H9 (cell line): Measurements from ENCODE around the gene MRPL44. TPM values are rescaled to one million over a fixed set of nuclear protein-coding genes. Genes with fewer than 3 reads are reported as not detected.

Source experiments
- DNase-seq: peaks from one replicate; pipeline ENCODE4 v3.0.0-alpha.2; 2017
- H2AFZ ChIP-seq: one replicate; pipeline ENCODE4 v1.6.1; 2013; ENCODE audit warnings: mild to moderate bottlenecking, low read length, control low read depth, moderate library complexity
- H2AK5ac ChIP-seq: 2 replicates; pipeline ENCODE4 v1.6.1; 2013; ENCODE audit warnings: low read length, control low read depth, mixed read lengths; ENCODE audit not compliant: insufficient read length
- H2BK120ac ChIP-seq: one replicate; pipeline ENCODE4 v1.6.1; 2013; ENCODE audit warnings: low read depth, mild to moderate bottlenecking, low read length, control low read depth, inconsistent platforms; ENCODE audit not compliant: poor library complexity, severe bottlenecking
- H2BK12ac ChIP-seq: 2 replicates; pipeline ENCODE4 v1.6.1; 2013; ENCODE audit warnings: low read length, control low read depth, mixed read lengths, low read depth; ENCODE audit not compliant: insufficient read length
- H2BK15ac ChIP-seq: 2 replicates; pipeline ENCODE4 v1.6.1; 2013; ENCODE audit warnings: low read depth, low read length, control low read depth
- H2BK20ac ChIP-seq: one replicate; pipeline ENCODE4 v1.6.1; 2013; ENCODE audit warnings: low read depth, mild to moderate bottlenecking, low read length, control low read depth, inconsistent platforms; ENCODE audit not compliant: poor library complexity, severe bottlenecking
- H2BK5ac ChIP-seq: 2 replicates; pipeline ENCODE4 v1.6.1; 2013; ENCODE audit warnings: low read length, control low read depth, mixed read lengths; ENCODE audit not compliant: insufficient read length
- H3K14ac ChIP-seq: 2 replicates; pipeline ENCODE4 v1.6.1; 2013; ENCODE audit warnings: low read length, control low read depth; ENCODE audit not compliant: insufficient read depth
- H3K18ac ChIP-seq: 2 replicates; pipeline ENCODE4 v1.6.1; 2013; ENCODE audit warnings: low read depth, mild to moderate bottlenecking, mixed read lengths, low read length, control low read depth; ENCODE audit not compliant: insufficient read length
- H3K23ac ChIP-seq: 2 replicates; pipeline ENCODE4 v1.6.1; 2013; ENCODE audit warnings: low read length, control low read depth, mixed read lengths, low read depth; ENCODE audit not compliant: insufficient read length
- H3K23me2 ChIP-seq: 2 replicates; pipeline ENCODE4 v1.6.1; 2013; ENCODE audit warnings: low read depth, mild to moderate bottlenecking, mixed read lengths, low read length, control low read depth; ENCODE audit not compliant: insufficient read length, poor library complexity, severe bottlenecking
- H3K27ac ChIP-seq: 2 replicates; pipeline ENCODE4 v1.5.1; 2013; ENCODE audit warnings: low read length, control low read depth, mixed read lengths, low read depth; ENCODE audit not compliant: insufficient read length
- H3K27me3 ChIP-seq: 2 replicates; pipeline ENCODE4 v1.6.1; 2013; ENCODE audit warnings: low read length, control low read depth, inconsistent platforms; ENCODE audit not compliant: insufficient read depth
- H3K4ac ChIP-seq: 2 replicates; pipeline ENCODE4 v1.6.1; 2013; ENCODE audit warnings: low read depth, mild to moderate bottlenecking, control low read depth, inconsistent platforms, low read length, moderate library complexity
- H3K4me1 ChIP-seq: 2 replicates; pipeline ENCODE4 v1.6.1; 2013; ENCODE audit warnings: low read length, control low read depth, inconsistent platforms; ENCODE audit not compliant: insufficient read depth
- H3K4me2 ChIP-seq: 2 replicates; pipeline ENCODE4 v1.6.1; 2013; ENCODE audit warnings: low read length, control low read depth, mixed read lengths; ENCODE audit not compliant: insufficient read length, insufficient read depth
- H3K56ac ChIP-seq: 2 replicates; pipeline ENCODE4 v1.6.1; 2013; ENCODE audit warnings: low read depth, mild to moderate bottlenecking, mixed read lengths, low read length, control low read depth; ENCODE audit not compliant: insufficient read length
- H3K79me1 ChIP-seq: 2 replicates; pipeline ENCODE4 v1.6.1; 2013; ENCODE audit warnings: low read depth, mild to moderate bottlenecking, moderate library complexity, low read length, control low read depth, inconsistent platforms; ENCODE audit not compliant: insufficient read depth, poor library complexity, severe bottlenecking
- H3K79me2 ChIP-seq: 2 replicates; pipeline ENCODE4 v1.6.1; 2013; ENCODE audit warnings: low read length, control low read depth, inconsistent platforms; ENCODE audit not compliant: insufficient read depth
- H3K9ac ChIP-seq: 2 replicates; pipeline ENCODE4 v1.6.1; 2013; ENCODE audit warnings: low read length, control low read depth, mixed read lengths; ENCODE audit not compliant: insufficient read length; ENCODE audit errors: extremely low read depth
- H3K9me3 ChIP-seq: one replicate; pipeline ENCODE4 v1.6.1; 2013; ENCODE audit warnings: low read depth, low read length, inconsistent platforms; ENCODE audit not compliant: control insufficient read depth
- H3T11ph ChIP-seq: one replicate; pipeline ENCODE4 v1.6.1; 2013; ENCODE audit warnings: mild to moderate bottlenecking, low read length, control low read depth, inconsistent platforms
- H4K20me1 ChIP-seq: one replicate; pipeline ENCODE4 v1.6.1; 2013; ENCODE audit not compliant: control insufficient read depth, insufficient read length, insufficient read depth
- H4K5ac ChIP-seq: 2 replicates; pipeline ENCODE4 v1.6.1; 2013; ENCODE audit warnings: low read depth, mild to moderate bottlenecking, mixed read lengths, low read length, control low read depth; ENCODE audit not compliant: insufficient read length
- H4K8ac ChIP-seq: replicated peaks from 2 replicates; pipeline ENCODE4 v1.6.1; 2013; ENCODE audit warnings: low read length, control low read depth, mixed read lengths, low read depth; ENCODE audit not compliant: insufficient read length
- H4K91ac ChIP-seq: 2 replicates; pipeline ENCODE4 v1.6.1; 2013; ENCODE audit warnings: low read depth, mild to moderate bottlenecking, moderate library complexity, mixed read lengths, low read length, control low read depth; ENCODE audit not compliant: insufficient read length
- H3K27ac Mint-ChIP-seq, 3 experiments: 2 replicates in 2 of 3; 3 replicates in 1 of 3; pipeline ENCODE4 v1.8.0; 2020 to 2021; ENCODE audit warnings: mixed read lengths in 3 of 3, mild to moderate bottlenecking in 1 of 3, moderate library complexity in 1 of 3
- H3K27me3 Mint-ChIP-seq: 2 replicates; pipeline ENCODE4 v1.8.0; 2021; ENCODE audit warnings: low read depth, mild to moderate bottlenecking, moderate library complexity, mixed read lengths
- H3K36me3 Mint-ChIP-seq, 3 experiments: 2 replicates in 2 of 3; 3 replicates in 1 of 3; pipeline ENCODE4 v1.8.0; 2020 to 2021; ENCODE audit warnings: low read depth in 3 of 3, mixed read lengths in 3 of 3; ENCODE audit not compliant: insufficient read depth in 1 of 3
- H3K4me1 Mint-ChIP-seq, 2 experiments: 2 replicates each; pipeline ENCODE4 v1.8.0; 2020; ENCODE audit warnings: mixed read lengths in 2 of 2
- H3K4me3 Mint-ChIP-seq, 2 experiments: 2 replicates in 1 of 2; 3 replicates in 1 of 2; pipeline ENCODE4 v1.8.0; 2020 to 2021; ENCODE audit warnings: mild to moderate bottlenecking in 2 of 2, mixed read lengths in 2 of 2, moderate library complexity in 1 of 2
- H3K9me3 Mint-ChIP-seq, 2 experiments: 2 replicates in 1 of 2; 3 replicates in 1 of 2; pipeline ENCODE4 v1.8.0; 2020; ENCODE audit warnings: mild to moderate bottlenecking in 2 of 2, mixed read lengths in 2 of 2, moderate library complexity in 1 of 2
- CTCF ChIP-seq: fragments of 200-600 bp; sonication (generic); conservative IDR thresholded peaks from 3 replicates; pipeline ENCODE4 v1.8.0; 2021; ENCODE audit warnings: antibody characterized with exemption, mild to moderate bottlenecking
- WGBS: extraction: QIAGEN DNeasy Blood & Tissue Kit; methylation state at CpG from one replicate; pipeline ENCODE4 v1.1.7; 2013; ENCODE audit warnings: missing lambda C conversion rate, low lambda C conversion rate, mixed read lengths; ENCODE audit not compliant: insufficient read length; ENCODE audit errors: extremely low coverage; 5-methylcytosine and 5-hydroxymethylcytosine counted together
- total RNA-seq: library from RNA; stranded (reverse); gene quantifications from 2 replicates; pipeline ENCODE4 v1.2.1, GENCODE V29; 2021

The MRPL44 gene
- total RNA-seq, 1 experiment from 2014 or later = 46.1 TPM

- Histone ChIP-seq H3K4me1 (no peaks in the 10 kb centered on the region), H3T11ph (no peak overlapping the region), H2BK15ac (no peak overlapping the region), H3K18ac (no peak overlapping the region), H4K91ac (no peak overlapping the region), H3K23ac (no peak overlapping the region), H3K27me3 (no peaks in the 10 kb centered on the region), H2BK12ac (no peak overlapping the region), H3K79me1 (peaks cover 8% of the 10 kb centered on the region), H3K79me2 (peaks cover 2% of the 10 kb centered on the region; the same call in 1 of the 2 replicates), H3K4me2 (no peak overlapping the region), H2AFZ (no peak overlapping the region), H2BK20ac (no peak overlapping the region), H2BK5ac (no peak overlapping the region), H3K4ac (no peak overlapping the region), H4K5ac (no peak overlapping the region), H3K14ac (no peak overlapping the region), H3K27ac (no peak overlapping the region), H3K9me3 (no peaks in the 10 kb centered on the region), H4K8ac (no peak overlapping the region), H2AK5ac (no peak overlapping the region), H3K9ac (no peak overlapping the region), H2BK120ac (no peak overlapping the region), H3K23me2 (no peaks in the 10 kb centered on the region), H3K56ac (no peak overlapping the region), H4K20me1 (no peaks in the 10 kb centered on the region)
- Mint-ChIP-seq H3K4me3 (no peak overlapping the region), H3K9me3 (no peaks in the 10 kb centered on the region), H3K4me1 (peaks cover 7 to 8% of the 10 kb centered on the region in 2 experiments), H3K27me3 (no peaks in the 10 kb centered on the region), H3K36me3 (peaks cover 8 to 31% (median 28%) of the 10 kb centered on the region in 3 experiments; a peak in 6 of 7 replicates), H3K27ac (peak overlapping the region in 1 of 3 experiments; percentile 15; a peak in 1 of 7 replicates)
- TF ChIP-seq CTCF = no peak
- no peak for DNase-seq
- no CpG with 5 or more reads among the region's 3 CpGs for WGBS
Measured at GRCh38 chr2:223915071-223915470, 42.2 kb upstream of the MRPL44 start.
